NCI-H1048 (cell line): ENCODE measurements around the gene ZNHIT6.
"Not testable (repeated sequence)": the region's sequence is repeated elsewhere in the genome, so short reads cannot be mapped to it uniquely, and the experiment has no call there.

ENCODE experiments used
- DNase-seq: peaks from one replicate; lab custom pipeline; 2025; lab: John Stamatoyannopoulos, UW

The ZNHIT6 gene

GRCh38 chr1:85665932-85666331 lies 42.3 kb downstream of the ZNHIT6 start:
- no peak for DNase-seq

- DNase-seq = no peak
Measured at GRCh38 chr1:85663382-85663781, 44.9 kb downstream of the ZNHIT6 start.

DNA sequence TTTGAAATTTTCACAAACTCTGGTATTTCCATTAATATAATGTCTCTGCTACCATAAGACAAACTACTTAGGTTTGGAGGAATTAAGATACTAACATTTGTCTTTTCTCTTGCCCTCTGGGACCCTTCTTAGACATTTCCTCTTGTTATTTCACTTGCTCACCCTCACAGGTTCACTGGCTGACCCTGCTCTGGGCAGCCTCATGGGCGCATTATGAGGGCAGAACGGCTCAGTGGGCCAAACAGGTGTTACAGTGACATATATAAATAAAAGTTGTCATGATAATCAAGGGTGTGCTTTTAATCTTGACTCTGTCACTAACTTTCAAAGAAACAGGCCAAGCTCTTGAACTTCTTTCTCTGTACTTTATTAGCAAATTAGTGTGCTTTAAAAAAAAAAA lies 46.5 kb downstream of the ZNHIT6 start:
- no peak for DNase-seq

DNA sequence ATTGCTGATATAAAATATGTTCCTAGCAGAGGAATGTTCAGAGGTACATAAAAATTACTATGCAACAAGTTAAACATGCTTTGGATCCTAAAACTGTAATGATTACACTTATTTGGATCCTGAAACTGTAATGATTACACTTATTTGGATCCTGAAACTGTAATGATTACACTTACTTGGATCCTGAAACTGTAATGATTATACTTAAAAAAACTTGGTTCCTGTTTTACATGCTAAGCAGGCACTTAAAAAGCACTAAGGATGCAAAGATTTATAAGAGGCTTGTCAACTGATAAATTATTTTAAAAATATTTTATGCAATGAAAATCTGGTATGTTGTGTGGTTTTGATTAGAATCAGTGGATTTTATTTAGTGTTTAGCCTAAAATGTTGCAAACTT lies 47.7 kb downstream of the ZNHIT6 start:
- no peak for DNase-seq

GRCh38 chr1:85659174-85659573 lies 49.1 kb downstream of the ZNHIT6 start:
- DNase-seq = no peak

GRCh38 chr1:85656948-85657347 lies 51.3 kb downstream of the ZNHIT6 start:
- no peak for DNase-seq

GRCh38 chr1:85656256-85656655 lies 52.0 kb downstream of the ZNHIT6 start:
- DNase-seq = no peak

- no peak for DNase-seq
Measured at GRCh38 chr1:85655315-85655714, 52.9 kb downstream of the ZNHIT6 start.

DNA sequence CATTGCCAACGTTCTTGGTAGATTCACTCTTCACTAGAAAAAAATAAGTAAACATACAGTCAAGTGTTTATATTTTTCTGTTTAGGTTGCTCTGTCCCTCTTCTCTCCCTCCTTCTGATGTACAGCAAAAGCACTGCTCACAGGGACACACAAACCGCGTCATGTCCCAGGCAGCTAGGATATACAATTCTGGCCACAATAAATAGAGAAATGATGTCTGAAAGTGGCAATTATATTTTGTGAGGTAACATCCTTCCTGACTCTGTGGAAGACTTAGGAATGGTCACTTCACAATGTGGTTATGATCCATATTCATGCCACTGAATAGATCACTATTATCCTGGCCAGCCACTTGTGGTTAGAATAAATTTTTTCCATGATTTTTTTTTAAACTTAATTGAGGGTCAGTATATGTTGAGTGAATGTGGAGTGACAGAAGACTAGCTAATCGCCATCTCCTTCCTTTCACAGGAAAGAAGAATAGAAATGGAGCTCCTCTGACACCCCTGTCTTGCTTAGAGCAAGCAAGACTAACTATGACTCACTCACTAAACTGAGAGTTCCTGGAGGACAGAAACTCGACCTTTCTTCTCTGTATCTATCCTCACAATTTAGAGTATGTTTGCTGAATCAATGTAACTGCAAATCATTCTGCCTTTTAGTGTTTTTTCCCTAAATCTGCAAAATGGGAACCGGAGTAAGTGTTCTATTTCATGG lies 54.0 kb downstream of the ZNHIT6 start:
- DNase-seq = no peak

DNA sequence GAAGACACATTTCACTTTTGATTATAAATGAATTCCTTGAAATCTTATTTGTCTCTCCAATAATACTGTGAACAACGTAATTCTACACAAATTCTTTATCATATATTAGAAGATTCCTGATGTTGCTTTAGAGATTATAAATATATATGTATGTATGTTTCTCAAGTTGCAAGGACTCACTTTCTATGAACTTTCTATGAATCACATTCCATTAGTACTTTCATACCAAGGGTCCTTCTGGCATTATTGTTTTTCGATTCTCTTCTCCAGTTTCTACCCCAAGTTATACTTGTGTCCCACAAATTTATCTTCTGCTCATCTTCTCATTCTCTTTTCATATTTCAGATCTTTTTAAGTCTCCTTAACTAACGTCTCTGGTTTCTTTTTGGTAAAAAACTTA lies 55.9 kb downstream of the ZNHIT6 start:
- DNase-seq = no peak

DNA sequence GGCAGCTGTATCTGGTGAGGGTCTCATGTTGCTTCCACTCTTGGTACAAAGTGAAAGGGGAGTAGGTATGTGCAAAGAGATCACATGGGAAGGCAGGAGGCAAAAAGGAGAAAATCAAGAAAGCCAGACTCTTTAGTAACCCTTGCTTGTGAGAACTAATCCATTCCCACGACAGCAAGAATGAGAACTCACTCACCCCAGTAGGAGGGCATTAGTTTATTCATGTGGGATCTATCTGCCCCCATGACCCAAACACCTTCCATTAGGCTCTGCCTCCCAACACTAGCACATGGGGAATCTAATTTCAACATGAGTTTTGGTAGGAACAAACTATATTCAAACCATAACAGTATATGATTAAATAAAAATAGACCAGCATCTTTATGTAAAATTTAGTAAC lies 57.6 kb downstream of the ZNHIT6 start:
- no peak for DNase-seq

DNA sequence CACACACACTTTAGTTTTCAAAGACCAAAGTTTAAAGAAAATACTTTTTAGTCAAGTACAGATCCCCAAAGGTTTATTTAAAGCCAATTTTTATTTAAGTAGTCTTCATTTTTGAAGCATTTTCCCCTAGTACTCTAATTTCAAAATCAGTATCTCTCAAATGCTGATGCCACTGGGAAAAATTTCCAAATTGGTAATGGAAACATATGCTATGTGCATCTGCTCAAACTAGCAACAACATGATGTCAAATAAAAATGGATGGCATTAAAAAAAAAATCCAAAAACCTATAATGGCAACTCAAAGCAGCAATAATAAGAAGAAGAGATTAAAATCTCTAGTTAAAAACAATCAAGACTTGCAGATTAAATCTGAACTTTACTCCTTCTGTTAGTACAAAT lies 58.6 kb downstream of the ZNHIT6 start:
- no peak for DNase-seq

DNA sequence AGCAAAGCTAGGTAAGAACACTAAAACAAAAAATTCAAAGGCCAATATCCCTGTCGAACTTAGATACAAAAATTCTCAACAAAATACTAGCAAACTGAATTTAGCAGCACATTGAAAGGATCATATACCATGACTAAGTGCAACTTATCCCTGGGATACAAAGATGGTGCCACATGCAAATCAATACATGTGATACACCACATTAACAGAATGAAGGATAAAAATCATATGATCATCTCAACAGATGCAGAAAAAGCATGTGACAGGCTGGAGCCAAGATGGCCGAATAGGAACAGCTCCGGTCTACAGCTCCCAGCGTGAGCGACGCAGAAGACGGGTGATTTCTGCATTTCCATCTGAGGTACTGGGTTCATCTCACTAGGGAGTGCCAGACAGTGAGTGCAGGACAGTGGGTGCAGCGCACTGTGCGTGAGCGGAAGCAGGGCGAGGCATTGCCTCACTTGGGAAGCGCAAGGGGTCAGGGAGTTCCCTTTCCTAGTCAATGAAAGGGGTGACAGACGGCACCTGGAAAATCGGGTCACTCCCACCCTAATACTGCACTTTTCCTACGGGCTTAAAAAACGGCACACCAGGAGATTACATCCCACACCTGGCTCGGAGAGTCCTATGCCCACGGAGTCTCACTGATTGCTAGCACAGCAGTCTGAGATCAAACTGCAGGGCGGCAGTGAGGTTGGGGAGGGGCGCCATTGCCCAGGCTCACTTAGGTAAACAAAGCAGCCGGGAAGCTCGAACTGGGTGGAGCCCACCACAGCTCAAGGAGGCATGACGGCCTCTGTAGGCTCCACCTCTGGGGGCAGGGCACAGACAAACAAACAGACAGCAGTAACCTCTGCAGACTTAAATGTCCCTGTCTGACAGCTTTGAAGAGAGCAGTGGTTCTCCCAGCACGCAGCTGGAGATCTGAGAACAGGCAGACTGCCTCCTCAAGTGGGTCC lies 66.4 kb downstream of the ZNHIT6 start:
- not testable (repeated sequence) for DNase-seq

DNA sequence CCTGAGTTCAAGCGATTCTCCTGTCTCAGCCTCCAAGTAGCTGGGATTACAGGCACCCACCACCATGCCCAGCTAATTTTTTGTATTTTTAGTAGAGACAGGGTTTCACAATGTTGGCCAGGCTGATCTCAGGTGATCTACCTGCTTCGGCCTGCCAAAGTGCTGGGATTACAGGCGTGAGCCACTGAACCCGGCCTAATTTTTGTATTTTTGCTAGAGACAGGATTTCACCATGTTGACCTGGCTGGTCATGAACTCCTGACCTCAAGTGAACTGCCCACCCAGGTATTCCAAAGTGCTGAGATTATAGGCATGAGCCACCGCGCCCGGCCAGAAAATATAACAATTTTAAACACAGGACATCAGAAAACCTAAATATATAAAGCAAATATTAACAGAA lies 68.3 kb downstream of the ZNHIT6 start:
- not testable (repeated sequence) for DNase-seq

- no peak for DNase-seq
Measured at GRCh38 chr1:85638412-85638811, 69.8 kb downstream of the ZNHIT6 start.

DNA sequence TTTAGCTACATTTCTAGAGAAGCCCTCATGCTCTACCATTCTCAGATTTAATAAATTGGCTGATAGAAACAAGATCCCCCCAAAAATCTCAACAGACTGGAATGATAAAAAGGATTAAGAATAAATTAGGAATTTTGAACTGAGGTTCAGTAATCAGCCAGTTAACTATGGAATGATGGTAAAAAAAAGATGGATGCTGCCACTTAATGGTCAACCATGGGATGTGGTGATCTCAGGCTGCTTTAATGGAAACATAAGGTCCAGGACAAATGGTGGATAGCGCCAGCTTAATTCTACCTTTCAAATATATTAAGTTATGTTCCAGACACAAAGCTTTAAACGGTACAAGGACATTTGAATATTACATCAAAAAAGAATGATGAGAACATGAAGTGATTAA lies 77.7 kb downstream of the ZNHIT6 start:
- DNase-seq = no peak

GRCh38 chr1:85629532-85629920 lies 78.7 kb downstream of the ZNHIT6 start:
- DNase-seq = no peak

- no peak for DNase-seq
Measured at GRCh38 chr1:85628791-85629531, 79.3 kb downstream of the ZNHIT6 start.

- DNase-seq = no peak
Measured at GRCh38 chr1:85626818-85627217, 81.4 kb downstream of the ZNHIT6 start.

DNA sequence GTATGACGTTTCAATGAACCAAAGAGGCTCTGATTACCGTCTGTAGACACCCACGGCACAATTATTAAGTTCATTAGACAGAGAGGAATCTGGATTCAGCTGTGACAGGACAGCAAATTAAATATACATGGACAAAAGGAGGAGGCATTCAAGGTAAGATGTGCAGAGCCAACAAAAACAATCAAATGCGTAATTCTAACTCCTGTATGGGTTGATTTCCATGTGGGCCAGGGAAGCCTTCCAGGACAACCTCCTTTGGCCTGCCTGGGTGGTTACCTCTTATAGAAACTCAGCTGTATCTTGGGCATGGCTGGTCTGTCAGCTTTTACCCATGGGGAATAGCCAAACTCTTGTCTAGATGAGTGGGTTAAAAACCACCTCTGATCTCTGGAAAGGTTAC lies 83.9 kb downstream of the ZNHIT6 start:
- no peak for DNase-seq

- DNase-seq = no peak
Measured at GRCh38 chr1:85623061-85623471, 85.2 kb downstream of the ZNHIT6 start.

DNA sequence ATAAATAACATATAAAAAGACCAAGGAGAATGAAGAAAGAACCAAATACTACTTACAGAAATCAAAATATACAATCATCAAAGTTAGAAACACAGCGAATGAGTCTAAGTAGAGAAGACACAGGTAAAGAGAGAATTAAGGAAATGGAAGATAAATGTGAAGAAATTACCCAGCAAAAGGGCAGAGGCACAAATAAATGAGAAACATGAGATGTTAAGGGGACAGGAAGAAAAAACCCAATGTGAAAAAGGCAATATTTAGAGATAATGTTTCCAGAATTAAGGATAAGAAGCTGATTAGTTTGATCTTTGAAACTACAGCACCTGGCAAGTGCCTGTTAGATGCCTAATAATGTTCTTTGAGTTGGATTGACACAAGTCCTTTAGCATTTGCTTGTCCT lies 86.8 kb downstream of the ZNHIT6 start:
- no peak for DNase-seq
